Tongue (tissue), 2 donors: ENCODE measurements around the gene CYP27C1. TPM values are rescaled to one million over a fixed set of nuclear protein-coding genes. Genes with fewer than 3 reads are reported as not detected.

Source experiments
- DNase-seq: peaks from one replicate; pipeline ENCODE4 v3.0.0-alpha.2; 2015
- total RNA-seq: library from RNA; depleted of rRNA; stranded (reverse); fragments of >200 nt; gene quantifications from one replicate; pipeline ENCODE4 v1.2.3, GENCODE V29; 2014

CYP27C1 gene
- total RNA-seq, 1 donor from 2014 or later: 4.4 TPM

DNA sequence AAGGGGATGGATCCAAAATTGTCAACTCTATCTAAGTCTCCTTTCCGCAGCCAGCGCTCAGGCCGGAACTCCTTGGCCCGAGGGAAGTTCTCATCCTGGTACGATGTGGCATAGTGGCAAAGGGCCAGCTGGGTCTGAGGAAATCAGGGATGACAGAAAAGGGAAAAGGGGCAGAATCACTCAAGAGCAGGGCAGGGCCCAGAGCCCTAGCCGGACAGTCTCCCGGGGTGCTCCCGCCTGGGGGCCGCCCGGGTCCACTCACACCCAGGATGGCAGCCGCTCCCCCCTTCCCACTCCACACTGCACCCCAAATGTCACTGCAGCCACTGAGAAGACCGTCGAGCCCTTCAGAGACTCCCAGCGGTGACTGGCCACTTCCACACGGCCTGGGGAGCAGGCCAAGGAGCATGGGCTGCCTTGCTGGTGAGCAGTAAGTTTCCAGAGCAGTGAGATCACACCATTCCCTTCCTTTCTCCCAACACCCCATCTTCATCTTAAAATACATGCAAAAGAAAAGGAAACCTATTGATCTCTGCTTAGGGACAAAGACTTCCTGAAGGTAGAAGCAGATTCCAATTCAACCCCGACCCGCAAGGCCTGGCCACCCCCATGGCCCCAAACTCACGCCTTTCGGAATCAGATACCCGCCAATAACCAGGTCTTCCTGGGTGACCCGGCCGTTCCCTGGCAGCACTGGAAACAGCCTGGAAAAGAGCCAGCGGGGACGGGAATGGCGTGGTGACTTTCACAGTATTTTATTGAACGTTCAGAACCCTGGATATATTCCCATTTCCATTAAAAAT is 26.7 kb downstream of the CYP27C1 start:
- DNase-seq: no peak

DNA sequence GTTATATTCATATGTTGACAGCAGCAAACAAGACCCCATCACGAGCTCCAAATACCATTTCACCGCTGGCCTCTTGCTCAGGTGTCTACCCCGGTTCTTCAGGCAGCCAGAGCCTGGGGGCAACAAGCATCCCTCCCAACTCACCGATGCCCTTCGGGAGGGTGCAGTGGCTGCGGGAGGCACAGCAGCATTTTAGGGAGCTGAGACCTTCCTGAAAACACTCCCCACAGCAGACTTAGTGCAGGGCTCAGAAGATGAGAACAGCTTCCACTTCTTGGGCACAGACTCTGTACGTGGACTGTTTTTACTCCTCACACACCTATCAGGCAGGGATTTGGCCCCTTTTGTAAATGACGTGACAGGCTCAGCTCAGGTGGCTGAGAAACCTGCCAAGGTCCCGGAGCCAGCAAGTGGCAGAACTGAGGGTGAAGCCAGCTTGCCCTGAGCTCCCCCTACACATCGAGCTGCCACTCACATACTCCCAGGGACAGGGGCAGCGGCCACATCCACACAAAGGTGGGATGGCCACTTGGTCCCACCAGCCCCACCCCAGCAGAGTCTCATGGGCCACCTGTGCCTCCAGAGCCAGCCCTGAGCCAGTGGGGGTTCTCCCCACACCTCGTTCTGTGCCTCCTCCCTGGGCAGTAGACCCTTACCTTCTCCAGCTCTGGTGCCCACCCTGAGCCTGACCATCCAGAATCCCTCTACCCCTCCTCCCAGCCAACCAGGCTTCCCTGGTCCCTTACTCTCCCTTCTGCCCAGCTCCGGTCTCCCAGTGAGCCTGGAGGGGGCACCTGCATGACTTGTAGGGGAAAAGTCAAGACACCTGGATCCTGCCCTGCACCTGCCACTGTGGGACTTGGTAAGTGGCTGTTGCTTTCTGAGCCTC is 28.5 kb downstream of the CYP27C1 start:
- no peak for DNase-seq

DNA sequence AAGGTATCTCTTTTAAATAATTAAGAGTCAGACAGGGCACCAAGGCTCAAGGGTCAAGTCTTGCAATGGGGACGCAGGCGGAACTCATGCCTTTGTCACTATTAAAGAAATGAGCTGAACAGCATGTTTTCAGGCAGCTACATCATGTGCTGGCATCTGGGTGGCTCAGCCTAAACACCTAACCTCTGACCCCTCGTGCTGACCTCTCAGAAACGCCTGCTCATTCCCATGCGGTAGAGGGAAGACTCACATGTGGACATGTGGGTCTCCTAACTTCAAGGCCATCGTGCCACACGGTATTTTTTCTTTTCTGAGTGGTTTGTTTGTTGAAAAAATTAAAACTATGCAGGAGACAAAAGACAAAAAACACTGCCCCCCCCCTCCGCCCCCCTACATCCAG is 31.3 kb downstream of the CYP27C1 start:
- no peak for DNase-seq

DNA sequence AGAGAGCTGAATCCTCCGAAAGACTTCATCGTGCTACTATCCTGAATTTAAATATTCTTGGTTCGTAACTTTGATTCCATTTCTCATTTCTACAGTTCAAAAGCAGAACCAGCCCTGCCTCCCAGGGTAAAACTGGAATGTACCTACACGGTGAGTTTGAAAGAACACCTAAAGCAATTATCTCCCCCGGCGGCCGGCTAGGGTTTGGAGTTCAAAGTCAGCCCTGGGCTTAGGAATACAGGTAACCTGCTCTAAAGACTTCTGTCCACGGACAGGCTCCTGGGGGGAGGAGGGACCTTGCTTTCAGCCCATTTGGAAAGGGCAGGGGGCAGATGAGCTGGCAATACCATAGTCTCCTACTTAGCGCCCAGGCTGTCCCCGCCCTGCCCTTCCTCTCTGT is 32.3 kb downstream of the CYP27C1 start:
- DNase-seq: no peak

DNA sequence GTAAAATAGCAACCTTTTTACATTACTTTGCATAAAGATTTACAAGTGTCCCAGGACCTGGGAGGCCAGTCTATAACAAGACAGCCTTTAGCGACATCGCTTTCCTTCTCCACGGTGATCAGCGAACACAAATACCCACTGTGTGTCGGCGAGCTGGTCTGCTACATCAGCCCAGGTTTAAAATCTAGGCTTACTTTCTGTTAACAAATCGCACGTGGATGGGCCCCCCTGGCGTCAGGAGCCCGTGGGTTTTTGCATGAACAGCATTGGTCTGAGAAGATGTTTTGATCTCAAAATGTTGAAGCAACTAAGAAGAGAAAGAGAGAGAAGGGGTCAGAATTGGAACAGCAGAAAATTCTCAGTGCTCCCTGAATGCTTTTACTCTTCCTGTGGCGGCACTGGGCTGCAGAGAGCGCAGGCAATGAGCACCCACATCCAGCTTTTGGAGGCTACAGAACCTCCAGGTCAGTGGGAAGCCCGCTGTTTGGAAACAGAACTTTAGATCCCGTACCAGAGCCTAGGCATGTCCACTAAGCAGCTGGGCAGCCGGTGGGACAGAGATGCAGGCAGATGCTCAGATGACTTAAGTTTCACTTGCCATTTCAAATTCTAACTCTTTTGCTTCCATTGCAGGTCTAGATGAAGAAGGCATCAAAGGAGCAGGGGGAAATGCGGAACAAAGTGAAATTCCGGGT is 32.9 kb downstream of the CYP27C1 start:
- no peak for DNase-seq

DNA sequence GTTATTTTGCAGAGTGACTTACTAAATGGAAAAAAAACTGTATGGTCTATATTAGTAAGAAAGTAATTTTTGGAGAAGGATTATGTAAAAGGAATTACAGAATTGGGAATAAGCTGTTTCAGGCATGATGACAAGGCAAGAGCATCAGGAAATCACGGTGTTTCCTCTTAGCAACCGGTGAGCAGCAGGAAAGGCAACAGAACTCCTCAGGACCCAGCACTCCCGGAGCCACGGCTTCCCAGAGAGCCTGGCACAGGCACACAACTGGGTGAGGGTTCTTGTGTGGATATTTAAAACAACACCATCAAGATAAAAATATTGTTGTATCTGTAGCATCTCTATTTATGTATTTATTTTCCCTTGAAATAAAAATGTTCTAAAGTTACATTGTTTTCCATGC is 34.4 kb downstream of the CYP27C1 start:
- no peak for DNase-seq

DNA sequence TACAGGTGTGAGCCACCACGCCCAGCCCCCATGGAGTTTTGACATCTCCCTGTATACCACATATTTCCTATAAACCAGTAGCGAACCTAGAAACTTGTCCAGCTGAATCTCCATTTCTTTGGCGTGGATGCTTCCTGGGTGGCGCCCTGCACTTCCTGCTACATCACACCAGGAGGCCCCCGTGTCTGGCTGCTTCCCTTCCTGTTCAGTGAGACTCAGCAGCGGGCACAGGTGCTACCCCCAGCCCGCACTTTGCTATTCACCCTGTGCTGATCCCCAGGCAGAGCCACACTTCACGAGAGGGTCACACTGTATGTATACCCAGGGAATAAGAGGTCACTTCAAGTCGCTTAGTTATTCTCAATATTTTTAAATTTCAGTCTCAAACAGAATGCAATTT is 35.0 kb downstream of the CYP27C1 start:
- no peak for DNase-seq

DNA sequence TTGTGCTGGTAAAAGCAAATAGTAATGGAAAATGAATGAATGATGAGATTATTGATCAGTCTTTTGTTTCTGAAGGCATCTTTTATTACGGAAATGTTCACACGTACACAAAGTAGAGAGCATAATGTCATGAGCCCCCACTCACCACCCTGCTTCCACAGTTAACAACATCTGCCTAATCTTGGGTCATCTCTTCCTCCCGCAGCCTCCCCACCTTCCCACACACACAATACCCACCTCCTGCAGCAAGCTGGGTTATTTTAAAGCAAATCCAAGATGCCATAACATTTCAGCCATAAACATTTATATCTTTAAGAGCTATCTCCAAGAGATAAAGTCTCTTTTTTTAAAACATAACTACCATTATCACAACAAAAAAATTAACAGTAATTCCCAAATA is 36.3 kb downstream of the CYP27C1 start:
- DNase-seq: no peak

DNA sequence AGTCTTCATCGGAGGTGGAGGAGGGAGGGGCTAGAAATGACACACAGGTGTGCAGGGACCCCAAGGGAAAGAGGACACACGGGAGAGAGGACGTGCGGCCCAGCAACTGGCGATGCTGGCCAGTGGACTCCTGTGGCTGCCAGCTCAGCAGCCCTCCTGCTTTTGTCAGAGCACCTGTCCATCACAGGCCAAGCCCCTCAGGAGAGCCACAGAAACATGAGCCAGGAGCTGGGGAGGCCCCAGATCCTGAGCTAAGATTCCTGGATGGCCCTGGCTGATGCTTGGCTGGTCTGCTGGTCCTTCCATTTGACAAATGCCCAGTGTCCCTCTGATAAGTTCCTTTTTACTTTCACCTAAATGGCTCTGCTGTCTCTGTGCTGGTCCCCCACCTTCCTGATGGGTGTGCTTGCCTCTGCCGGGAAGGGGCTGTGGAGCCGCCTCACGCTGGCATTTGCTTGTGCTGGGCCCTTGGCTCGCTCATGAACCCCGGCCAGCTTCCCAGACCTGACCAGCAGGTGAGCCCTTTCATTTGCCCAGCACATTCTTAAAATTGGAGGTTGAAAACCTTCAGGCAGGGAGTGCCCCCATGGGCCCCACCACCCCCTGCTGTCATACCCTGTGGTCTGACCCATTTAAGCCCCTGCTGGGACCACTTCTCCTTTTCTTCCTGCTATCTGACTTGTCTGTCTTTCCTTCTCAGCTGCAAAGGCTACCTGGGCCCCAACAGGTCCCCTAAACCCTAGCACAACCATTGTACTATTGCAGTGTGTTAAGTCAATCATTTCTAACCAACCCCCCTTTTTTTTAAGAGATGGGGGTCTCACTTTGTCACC is 37.3 kb downstream of the CYP27C1 start:
- no peak for DNase-seq

DNA sequence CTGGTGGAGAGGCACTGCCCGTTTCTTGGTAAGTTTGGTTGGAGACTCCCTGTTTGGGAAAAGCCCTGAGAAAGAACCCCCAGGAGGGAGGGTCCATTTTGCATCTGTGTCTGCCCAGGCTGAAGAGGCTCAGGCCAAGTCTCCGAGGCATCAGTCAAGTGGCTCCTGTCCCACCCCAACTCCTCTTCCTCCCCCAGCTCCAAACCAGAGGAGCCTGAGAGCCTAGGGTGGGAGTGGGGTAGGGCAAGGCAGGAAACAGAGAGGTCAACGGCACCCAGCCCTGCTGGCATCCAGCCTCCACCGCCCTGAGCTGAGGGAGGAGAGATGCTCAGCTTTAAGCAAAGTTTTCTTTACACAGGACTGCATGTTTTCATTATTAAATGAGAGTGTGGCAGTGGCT is 38.2 kb downstream of the CYP27C1 start:
- DNase-seq: no peak

DNA sequence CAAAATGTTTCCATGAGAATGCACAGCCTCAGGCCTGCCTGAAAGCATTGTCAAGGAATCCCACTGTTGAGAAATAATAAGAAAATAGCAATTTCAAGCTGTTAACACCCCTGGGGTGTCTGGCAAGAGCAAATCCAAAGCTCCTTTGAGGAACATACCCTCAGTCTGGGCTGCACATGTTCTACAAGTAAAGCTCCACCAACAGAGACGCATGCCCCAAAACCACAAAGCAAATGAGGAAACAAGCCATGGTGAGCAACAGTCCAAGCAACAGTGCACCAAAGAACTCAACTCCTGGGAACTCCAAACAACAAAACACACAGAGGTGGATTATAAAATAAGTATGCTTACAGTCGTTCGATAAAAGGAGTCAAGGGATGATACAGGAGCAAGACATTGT is 40.3 kb downstream of the CYP27C1 start:
- no peak for DNase-seq

DNA sequence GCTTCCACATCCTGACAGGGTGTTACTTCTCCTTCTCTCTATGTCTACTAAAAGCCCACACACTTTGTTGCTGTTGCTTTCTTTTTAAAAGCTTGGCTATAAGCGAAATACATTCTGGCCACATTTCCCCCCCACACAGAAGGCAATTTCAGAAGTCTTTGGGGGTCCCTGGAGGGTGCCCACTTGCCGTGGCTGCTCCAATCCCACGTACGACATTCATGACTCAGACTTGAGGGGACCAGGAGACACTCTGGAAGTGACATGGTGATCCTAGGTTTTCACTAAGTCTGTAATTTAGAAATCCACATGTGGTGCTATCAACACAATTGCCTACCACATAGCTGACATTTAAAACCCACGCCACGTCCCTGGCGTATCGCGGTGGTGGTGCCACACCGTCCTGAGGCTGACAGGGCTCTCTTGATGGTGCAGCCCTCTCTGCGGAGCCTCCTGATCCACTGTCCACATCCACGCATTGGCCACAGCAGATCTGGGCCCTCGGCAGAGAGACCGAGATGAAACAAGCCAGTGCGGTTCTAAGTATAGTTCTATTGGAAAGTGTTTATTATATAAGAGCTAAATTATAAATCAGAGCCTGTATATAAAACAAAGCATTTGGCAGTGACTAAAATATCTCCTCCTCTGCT is 42.4 kb downstream of the CYP27C1 start:
- no peak for DNase-seq

DNA sequence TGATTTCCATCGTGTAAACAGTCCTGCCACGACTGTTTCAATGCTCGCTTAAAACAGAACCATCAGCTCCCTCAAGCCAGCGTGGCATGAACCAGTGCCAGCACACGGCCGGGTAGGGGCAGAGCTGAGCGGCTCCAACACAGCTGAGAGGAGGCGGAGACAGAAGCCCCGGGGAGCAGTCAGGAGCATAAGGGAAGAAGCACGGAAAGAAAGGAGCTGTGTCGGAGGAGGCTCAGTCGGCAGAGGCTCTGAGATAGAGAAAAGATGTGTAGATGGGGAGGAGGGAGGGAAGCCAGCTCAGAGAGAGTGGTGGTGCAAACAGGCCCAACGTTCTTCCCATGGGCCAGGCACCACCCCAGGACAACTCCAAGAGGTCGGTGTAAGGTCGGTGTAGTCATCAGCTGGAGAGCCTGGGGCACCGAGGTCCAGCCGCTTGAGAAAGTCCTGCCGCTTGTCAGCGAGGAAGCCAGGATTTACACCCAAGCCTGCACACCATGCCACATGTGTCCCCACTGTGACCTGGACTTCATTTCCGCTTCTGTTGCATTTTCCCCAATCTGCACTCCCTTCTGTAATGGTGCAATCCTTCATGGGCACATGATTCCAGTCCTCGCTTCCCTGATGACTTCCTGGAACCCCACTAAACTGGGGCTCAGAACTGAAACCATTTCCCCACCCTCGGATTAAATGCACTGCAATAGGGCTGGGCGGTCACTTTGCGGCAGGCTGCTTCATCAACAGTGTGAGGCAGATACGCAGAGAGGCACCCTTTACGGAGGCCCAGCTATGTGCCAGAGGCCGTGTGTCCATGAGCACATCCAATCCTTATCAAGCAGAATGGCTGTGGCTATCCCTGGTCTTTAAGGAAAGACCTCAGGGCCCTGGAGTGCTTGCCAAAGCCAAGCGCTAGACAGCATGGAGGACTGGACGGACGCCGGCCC is 43.5 kb downstream of the CYP27C1 start:
- DNase-seq: peak; percentile 76

DNA sequence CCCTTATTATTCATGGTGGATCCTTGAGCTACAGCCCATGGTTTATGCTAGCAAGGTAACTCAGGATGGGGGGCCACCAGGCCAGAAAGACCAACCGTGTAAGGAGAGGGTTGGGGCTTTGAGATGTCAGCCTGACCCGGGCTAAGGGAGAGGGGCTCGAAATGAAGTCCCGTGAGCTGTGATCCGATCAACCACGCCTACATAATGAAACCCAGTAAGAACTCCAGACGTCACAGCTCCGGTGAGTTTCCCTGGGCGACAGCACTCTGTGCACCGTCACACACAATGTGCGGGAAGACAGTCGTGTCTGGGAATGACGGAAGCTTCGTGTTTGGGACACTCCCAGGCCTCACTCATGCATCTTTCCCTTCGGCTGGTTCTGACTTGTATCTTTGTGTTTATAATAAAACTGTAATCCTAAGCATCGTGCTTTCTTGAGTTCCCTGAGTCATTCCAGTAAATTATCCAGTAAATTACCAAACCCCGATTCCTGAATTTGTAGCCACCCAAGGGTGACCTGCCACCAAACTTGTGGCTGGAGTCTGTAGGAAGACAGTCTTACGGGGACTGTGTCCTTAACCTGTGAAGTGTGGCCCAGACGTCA is 44.2 kb downstream of the CYP27C1 start:
- DNase-seq: peak; percentile 77

DNA sequence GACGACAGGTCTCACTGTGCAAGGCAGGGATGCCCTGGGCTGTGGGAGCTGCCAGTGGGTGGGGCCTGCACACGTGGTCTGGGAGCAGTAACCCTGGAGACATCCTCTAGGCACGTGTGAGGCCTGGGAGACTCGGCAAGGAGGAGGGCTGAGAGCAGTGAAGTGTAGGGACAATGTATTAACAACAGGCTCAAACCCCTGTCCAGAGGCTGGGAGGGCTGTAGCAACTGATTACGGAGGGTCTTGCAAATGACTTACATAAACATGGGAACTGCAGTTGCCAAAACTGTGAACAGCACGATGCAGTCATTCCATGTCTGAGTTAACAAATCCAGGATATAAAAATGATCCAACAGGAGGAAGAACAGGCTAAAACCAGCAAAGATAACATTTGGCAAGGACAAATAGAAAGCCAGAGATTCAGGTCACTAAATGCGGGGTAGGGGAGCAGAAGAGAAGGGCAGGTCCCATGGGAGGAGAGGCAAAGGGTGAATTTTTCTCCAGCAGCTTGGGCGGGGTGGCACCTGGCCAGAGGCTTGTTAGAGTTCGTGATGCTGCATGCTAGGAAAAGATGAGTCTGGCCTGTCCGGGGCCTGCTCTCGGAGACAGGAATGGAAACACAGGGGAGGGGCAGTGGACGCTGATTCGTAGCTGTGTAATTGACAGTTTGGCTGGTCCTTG is 44.9 kb downstream of the CYP27C1 start:
- peak; percentile 81 for DNase-seq

DNA sequence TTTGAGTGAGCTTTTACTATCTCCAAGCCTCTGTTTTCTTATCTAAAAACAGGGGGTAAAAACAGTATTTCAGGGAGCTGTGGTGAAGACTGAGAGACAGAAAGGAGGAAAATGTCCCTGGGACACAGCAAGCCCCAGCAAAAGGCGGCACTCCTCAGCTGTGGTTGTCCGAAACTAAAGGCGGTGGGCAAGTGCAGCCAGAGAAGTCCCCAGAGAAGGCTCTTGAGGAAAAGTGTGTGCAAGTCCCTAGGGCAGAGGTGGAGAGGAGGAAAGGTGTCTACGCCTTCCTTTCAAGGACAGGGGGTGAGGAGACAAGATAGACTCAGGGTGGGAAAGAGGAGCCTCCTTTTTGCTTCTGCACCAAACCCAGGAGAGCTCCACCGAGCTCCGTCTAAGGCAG is 45.5 kb downstream of the CYP27C1 start:
- no peak for DNase-seq

DNA sequence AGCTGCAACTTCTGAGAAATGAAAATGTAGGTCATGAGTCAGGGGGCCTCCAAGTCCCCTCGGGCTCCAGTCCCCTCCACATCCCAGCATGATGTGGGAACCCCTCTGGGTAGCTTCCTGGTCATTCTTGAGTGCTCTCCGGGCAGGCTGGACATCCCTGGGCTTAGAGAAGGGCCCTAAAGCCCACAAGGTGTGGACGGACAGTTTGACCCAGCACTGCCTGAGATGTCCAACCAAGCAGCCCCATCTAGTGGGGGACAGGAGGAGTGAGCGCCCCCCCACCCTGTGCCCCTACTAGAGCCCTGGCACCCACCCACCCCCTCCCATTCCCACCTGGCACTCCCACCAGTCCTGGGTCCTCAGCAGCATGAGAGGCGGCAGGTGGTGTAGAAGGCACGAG is 46.0 kb downstream of the CYP27C1 start:
- DNase-seq: peak; percentile 53

DNA sequence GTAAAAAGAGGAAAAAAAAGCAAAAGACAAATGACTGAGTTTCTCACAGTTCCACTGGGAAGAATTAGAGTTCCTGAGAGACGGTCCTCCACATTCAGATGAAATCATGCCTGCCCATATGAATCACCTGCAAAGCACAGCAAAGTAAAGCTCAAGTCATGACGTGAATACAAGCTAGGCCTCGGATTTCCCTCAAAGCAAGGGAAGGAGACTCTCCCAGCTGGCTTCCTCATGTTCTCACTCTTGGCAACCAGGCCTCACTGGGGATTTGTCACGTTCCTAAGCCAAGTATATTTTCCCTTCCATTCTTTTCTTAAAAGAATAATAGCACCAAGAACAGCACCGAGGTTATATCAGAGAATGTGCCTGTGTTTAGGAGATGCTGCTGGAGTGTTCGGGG is 47.0 kb downstream of the CYP27C1 start:
- DNase-seq: peak; percentile 87

DNA sequence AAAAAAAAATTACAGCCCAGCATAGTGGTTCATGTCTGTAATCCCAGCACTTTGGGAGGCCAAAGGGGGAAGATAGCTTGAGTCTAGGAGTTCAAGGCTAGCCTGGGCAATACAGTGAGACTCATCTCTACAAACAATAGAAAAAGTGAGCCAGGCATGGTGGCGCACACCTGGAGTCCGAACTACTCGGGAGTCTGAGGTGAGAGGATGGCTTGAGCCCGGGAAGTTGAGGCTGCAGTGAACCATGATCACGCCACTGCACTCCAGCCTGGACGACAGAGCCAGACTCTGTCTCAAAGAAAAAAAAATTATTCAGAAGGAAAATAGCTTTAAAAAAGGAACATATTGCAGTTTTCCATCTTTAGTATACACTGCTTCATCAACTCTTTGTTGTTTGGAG is 47.8 kb downstream of the CYP27C1 start:
- no peak for DNase-seq
